Measurements from ENCODE around the gene KRT71.

Gene KRT71

GRCh38 chr12:52533686-52534470 lies 19.1 kb downstream of the KRT71 start:
- ChIA-PET POLR2A (no interaction called here), CTCF (interaction anchor here (0.8 to 1.6 kb wide), 3 partner anchors 11 to 160 kb away, joined by 3 to 4 read pairs (median 3); no protein-coding TSS in a partner anchor)
- no peaks in the 10 kb centered on the region for H3K4me1 ChIP-seq (ENCODE audit: control extremely low read depth in 1 of 4, control insufficient read depth in 4 of 4, insufficient read depth in 4 of 4, low read length in 3 of 4)
- H3K27ac ChIP-seq (ENCODE audit: insufficient read depth in 1 of 2, low read depth in 1 of 2, low read length in 2 of 2, poor library complexity in 1 of 2, severe bottlenecking in 2 of 2) = no peak overlapping the region
- DNase-seq = peak; percentile 6 to 39 (median 32)
- H3K9me3 ChIP-seq (ENCODE audit: control extremely low read depth in 1 of 5, control insufficient read depth in 4 of 5, insufficient read depth in 2 of 5, low read depth in 1 of 5, low read length in 4 of 5) = no peaks in the 10 kb centered on the region
- no peaks in the 10 kb centered on the region for H3K36me3 ChIP-seq (ENCODE audit: control insufficient read depth in 4 of 4, insufficient read depth in 4 of 4, low read length in 3 of 4)
- H3K4me3 ChIP-seq (ENCODE audit: control insufficient read depth in 1 of 7, extremely low read depth in 1 of 7, insufficient read depth in 4 of 7, low read depth in 2 of 7, low read length in 6 of 7) = no peak overlapping the region
- 68% methylated on average over 8 of the region's 10 CpGs for WGBS (ENCODE audit: insufficient coverage)
- H3K27me3 ChIP-seq (replicated peaks in 2 of 5; ENCODE audit: control insufficient read depth in 4 of 5, insufficient read depth in 5 of 5, low read length in 4 of 5) = peaks cover 0 to 8% (median 0%) of the 10 kb centered on the region in 5 experiments

DNA sequence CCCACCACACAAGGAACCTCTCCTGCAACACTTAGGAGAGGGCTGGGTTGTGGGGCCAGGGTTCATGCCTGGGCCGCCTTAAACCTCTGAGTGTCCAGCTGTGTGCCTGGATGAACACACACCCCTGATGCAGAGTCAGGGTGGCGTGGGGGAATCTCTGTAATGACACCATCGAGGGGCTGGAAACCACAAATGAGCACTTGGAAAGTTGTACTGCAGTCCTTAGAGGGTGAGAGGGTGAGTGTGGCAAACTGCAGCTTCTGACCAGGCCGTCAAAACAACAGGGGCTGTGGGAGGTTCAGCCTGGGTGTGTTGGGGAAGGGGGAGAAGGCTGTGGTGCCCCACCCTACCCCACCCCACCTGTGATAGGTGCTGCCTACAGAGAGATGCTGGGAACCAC lies 20.3 kb downstream of the KRT71 start:
- ChIA-PET POLR2A (no interaction called here), CTCF (interaction anchor here (0.5 to 1.4 kb wide), 3 partner anchors 9 to 12 kb away, joined by 3 read pairs; no protein-coding TSS in a partner anchor)
- 35% methylated on average over 2 of the region's 4 CpGs for WGBS (ENCODE audit: insufficient coverage)
- peaks cover 0 to 5% (median 0%) of the 10 kb centered on the region in 5 experiments for H3K27me3 ChIP-seq (replicated peaks in 2 of 5; ENCODE audit: control insufficient read depth in 4 of 5, insufficient read depth in 5 of 5, low read length in 4 of 5)
- no peak overlapping the region for H3K4me3 ChIP-seq (ENCODE audit: control insufficient read depth in 1 of 7, extremely low read depth in 1 of 7, insufficient read depth in 4 of 7, low read depth in 2 of 7, low read length in 6 of 7)
- no peak for DNase-seq
- no peak overlapping the region for H3K27ac ChIP-seq (ENCODE audit: insufficient read depth in 1 of 2, low read depth in 1 of 2, low read length in 2 of 2, poor library complexity in 1 of 2, severe bottlenecking in 2 of 2)
- no peaks in the 10 kb centered on the region for H3K9me3 ChIP-seq (ENCODE audit: control extremely low read depth in 1 of 5, control insufficient read depth in 4 of 5, insufficient read depth in 2 of 5, low read depth in 1 of 5, low read length in 4 of 5)
- H3K4me1 ChIP-seq (ENCODE audit: control extremely low read depth in 1 of 4, control insufficient read depth in 4 of 4, insufficient read depth in 4 of 4, low read length in 3 of 4) = no peaks in the 10 kb centered on the region
- no peaks in the 10 kb centered on the region for H3K36me3 ChIP-seq (ENCODE audit: control insufficient read depth in 4 of 4, insufficient read depth in 4 of 4, low read length in 3 of 4)

DNA sequence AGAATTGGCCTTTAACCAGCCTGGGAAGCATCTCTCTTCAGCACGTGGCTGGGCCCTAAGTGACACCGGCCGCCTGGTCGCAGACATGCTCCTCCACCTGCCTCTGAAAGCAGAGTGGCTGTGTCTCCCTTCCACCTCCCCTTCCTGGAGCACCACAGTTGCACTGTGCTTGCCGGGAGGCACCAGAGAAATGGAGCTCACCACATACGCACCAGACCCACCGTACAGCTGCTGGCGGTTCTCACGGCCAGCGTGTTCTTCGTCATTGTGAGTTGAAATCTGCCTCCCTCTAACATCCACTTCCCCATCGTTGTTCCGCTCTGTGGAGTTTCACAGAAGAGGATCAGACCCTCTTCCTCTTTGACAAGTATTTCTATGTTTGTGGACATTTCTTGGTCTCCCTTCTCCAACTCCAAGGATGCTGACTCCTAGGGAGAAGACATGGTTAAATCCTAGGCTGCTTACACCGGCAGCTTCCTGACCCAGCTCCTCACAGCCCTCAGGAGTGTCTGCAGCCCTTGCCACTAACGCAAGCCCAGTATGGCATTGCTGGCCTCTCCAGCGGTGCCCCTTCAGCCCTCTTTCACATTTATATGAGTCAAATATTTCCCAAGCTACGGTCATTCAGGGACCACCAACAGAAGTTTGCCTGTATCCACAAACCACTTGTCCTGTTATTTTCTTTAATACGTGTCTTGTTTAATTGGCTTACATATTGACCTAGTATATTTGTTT lies 21.2 kb downstream of the KRT71 start:
- H3K27me3 ChIP-seq (replicated peaks in 2 of 5; ENCODE audit: control insufficient read depth in 4 of 5, insufficient read depth in 5 of 5, low read length in 4 of 5) = peaks cover 0 to 5% (median 0%) of the 10 kb centered on the region in 5 experiments
- no peaks in the 10 kb centered on the region for H3K36me3 ChIP-seq (ENCODE audit: control insufficient read depth in 4 of 4, insufficient read depth in 4 of 4, low read length in 3 of 4)
- no peak overlapping the region for H3K27ac ChIP-seq (ENCODE audit: insufficient read depth in 1 of 2, low read depth in 1 of 2, low read length in 2 of 2, poor library complexity in 1 of 2, severe bottlenecking in 2 of 2)
- H3K4me3 ChIP-seq (ENCODE audit: control insufficient read depth in 1 of 7, extremely low read depth in 1 of 7, insufficient read depth in 4 of 7, low read depth in 2 of 7, low read length in 6 of 7) = no peak overlapping the region
- WGBS (ENCODE audit: insufficient coverage) = 69% methylated on average over 13 of the region's 18 CpGs
- H3K4me1 ChIP-seq (ENCODE audit: control extremely low read depth in 1 of 4, control insufficient read depth in 4 of 4, insufficient read depth in 4 of 4, low read length in 3 of 4) = no peaks in the 10 kb centered on the region
- DNase-seq = peak in 2 of 3 donors; percentile 6 to 33
- no peaks in the 10 kb centered on the region for H3K9me3 ChIP-seq (ENCODE audit: control extremely low read depth in 1 of 5, control insufficient read depth in 4 of 5, insufficient read depth in 2 of 5, low read depth in 1 of 5, low read length in 4 of 5)
- CTCF ChIA-PET = interaction anchor here (0.6 to 1.4 kb wide), 2 partner anchors 8 to 12 kb away, joined by 3 read pairs; no protein-coding TSS in a partner anchor
- POLR2A ChIA-PET = no interaction called here

DNA sequence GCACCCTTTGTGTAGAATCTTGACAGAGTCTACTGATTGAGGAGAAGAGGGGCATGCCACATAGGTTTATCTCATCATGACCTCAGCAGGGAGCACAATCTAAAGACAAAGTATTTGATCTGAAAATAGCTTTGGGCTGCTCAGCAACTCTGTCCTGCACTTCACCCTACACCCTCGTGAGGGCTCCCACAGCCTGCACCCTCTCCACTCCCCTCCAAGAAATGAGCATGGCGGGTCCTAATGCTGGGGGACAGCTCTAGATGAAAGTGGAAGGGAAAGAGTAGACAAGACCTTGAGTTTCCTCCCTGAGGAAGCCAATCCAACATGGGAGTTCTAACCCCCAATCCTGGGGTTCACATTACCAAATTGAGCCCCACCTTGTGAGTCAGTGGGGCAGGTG lies 22.0 kb downstream of the KRT71 start:
- ChIA-PET POLR2A (no interaction called here), CTCF (no interaction called here)
- DNase-seq = no peak
- no peak overlapping the region for H3K4me3 ChIP-seq (ENCODE audit: control insufficient read depth in 1 of 7, extremely low read depth in 1 of 7, insufficient read depth in 4 of 7, low read depth in 2 of 7, low read length in 6 of 7)
- WGBS (ENCODE audit: insufficient coverage) = 100% methylated on average over 1 of the region's 2 CpGs
- H3K27me3 ChIP-seq (replicated peaks in 2 of 5; ENCODE audit: control insufficient read depth in 4 of 5, insufficient read depth in 5 of 5, low read length in 4 of 5) = peaks cover 0 to 9% (median 0%) of the 10 kb centered on the region in 5 experiments
- H3K9me3 ChIP-seq (ENCODE audit: control extremely low read depth in 1 of 5, control insufficient read depth in 4 of 5, insufficient read depth in 2 of 5, low read depth in 1 of 5, low read length in 4 of 5) = no peaks in the 10 kb centered on the region
- H3K4me1 ChIP-seq (ENCODE audit: control extremely low read depth in 1 of 4, control insufficient read depth in 4 of 4, insufficient read depth in 4 of 4, low read length in 3 of 4) = no peaks in the 10 kb centered on the region
- no peak overlapping the region for H3K27ac ChIP-seq (ENCODE audit: insufficient read depth in 1 of 2, low read depth in 1 of 2, low read length in 2 of 2, poor library complexity in 1 of 2, severe bottlenecking in 2 of 2)
- H3K36me3 ChIP-seq (ENCODE audit: control insufficient read depth in 4 of 4, insufficient read depth in 4 of 4, low read length in 3 of 4) = no peaks in the 10 kb centered on the region

DNA sequence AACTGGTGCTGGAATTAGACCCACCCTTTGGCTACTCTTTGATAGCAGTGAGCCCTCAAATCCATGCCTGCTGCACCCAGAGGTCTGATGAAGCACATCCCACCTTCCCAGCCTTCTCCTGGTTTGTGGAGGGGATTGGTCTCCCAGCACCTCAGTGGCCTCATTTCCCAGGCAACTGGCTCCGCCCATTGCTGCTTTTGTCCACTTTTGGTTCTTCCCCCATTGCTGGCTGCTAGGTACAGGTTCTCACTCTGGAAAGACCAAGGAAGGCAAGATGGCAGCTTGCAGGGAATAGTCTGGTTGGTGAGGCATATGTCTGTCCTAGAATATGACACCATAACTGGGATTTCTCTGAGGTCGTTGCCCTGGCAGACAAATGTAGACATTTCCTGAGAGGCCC lies 22.6 kb downstream of the KRT71 start:
- H3K4me3 ChIP-seq (ENCODE audit: control insufficient read depth in 1 of 7, extremely low read depth in 1 of 7, insufficient read depth in 4 of 7, low read depth in 2 of 7, low read length in 6 of 7) = no peak overlapping the region
- no peaks in the 10 kb centered on the region for H3K4me1 ChIP-seq (ENCODE audit: control extremely low read depth in 1 of 4, control insufficient read depth in 4 of 4, insufficient read depth in 4 of 4, low read length in 3 of 4)
- POLR2A ChIA-PET = no interaction called here
- 91% methylated on average over 1 of the region's 2 CpGs for WGBS (ENCODE audit: insufficient coverage)
- CTCF ChIA-PET = no interaction called here
- no peaks in the 10 kb centered on the region for H3K9me3 ChIP-seq (ENCODE audit: control extremely low read depth in 1 of 5, control insufficient read depth in 4 of 5, insufficient read depth in 2 of 5, low read depth in 1 of 5, low read length in 4 of 5)
- H3K27ac ChIP-seq (ENCODE audit: insufficient read depth in 1 of 2, low read depth in 1 of 2, low read length in 2 of 2, poor library complexity in 1 of 2, severe bottlenecking in 2 of 2) = no peak overlapping the region
- DNase-seq = no peak
- H3K36me3 ChIP-seq (ENCODE audit: control insufficient read depth in 4 of 4, insufficient read depth in 4 of 4, low read length in 3 of 4) = no peaks in the 10 kb centered on the region
- H3K27me3 ChIP-seq (replicated peaks in 2 of 5; ENCODE audit: control insufficient read depth in 4 of 5, insufficient read depth in 5 of 5, low read length in 4 of 5) = peaks cover 0 to 9% (median 0%) of the 10 kb centered on the region in 5 experiments

- Histone ChIP-seq H3K4me1 (ENCODE audit: control extremely low read depth in 1 of 4, control insufficient read depth in 4 of 4, insufficient read depth in 4 of 4, low read length in 3 of 4) (no peaks in the 10 kb centered on the region), H3K4me3 (ENCODE audit: control insufficient read depth in 1 of 7, extremely low read depth in 1 of 7, insufficient read depth in 4 of 7, low read depth in 2 of 7, low read length in 6 of 7) (no peak overlapping the region), H3K36me3 (ENCODE audit: control insufficient read depth in 4 of 4, insufficient read depth in 4 of 4, low read length in 3 of 4) (no peaks in the 10 kb centered on the region), H3K27me3 (replicated peaks in 2 of 5; ENCODE audit: control insufficient read depth in 4 of 5, insufficient read depth in 5 of 5, low read length in 4 of 5) (peaks cover 0 to 9% (median 0%) of the 10 kb centered on the region in 5 experiments), H3K9me3 (ENCODE audit: control extremely low read depth in 1 of 5, control insufficient read depth in 4 of 5, insufficient read depth in 2 of 5, low read depth in 1 of 5, low read length in 4 of 5) (no peaks in the 10 kb centered on the region), H3K27ac (ENCODE audit: insufficient read depth in 1 of 2, low read depth in 1 of 2, low read length in 2 of 2, poor library complexity in 1 of 2, severe bottlenecking in 2 of 2) (no peak overlapping the region)
- ChIA-PET CTCF (no interaction called here), POLR2A (no interaction called here)
- WGBS (ENCODE audit: insufficient coverage) = 83% methylated on average over 8 of the region's 9 CpGs
- DNase-seq = no peak
Observed at GRCh38 chr12:52529846-52530245, 23.1 kb downstream of the KRT71 start.

DNA sequence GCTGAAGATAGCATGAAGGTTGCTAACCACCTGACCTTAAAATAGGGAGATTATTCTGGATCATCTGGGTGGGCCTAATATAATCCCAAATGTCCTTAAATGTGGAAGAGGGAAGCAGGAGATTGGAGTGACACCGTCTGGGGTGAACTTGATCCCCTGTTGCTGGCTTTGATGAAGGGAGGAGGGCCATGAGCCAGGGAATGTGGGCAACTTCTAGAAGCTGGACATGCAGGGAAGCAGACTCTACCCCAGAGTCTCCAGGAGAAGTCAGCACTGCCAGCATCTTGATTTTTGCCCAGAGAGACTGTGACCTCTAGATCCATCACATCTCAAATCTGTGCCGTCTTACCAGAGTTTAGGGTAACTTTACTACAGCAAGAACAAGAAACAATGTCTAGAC lies 23.5 kb downstream of the KRT71 start:
- no peaks in the 10 kb centered on the region for H3K9me3 ChIP-seq (ENCODE audit: control extremely low read depth in 1 of 5, control insufficient read depth in 4 of 5, insufficient read depth in 2 of 5, low read depth in 1 of 5, low read length in 4 of 5)
- H3K36me3 ChIP-seq (ENCODE audit: control insufficient read depth in 4 of 4, insufficient read depth in 4 of 4, low read length in 3 of 4) = no peaks in the 10 kb centered on the region
- no peak overlapping the region for H3K4me3 ChIP-seq (ENCODE audit: control insufficient read depth in 1 of 7, extremely low read depth in 1 of 7, insufficient read depth in 4 of 7, low read depth in 2 of 7, low read length in 6 of 7)
- no peak overlapping the region for H3K27ac ChIP-seq (ENCODE audit: insufficient read depth in 1 of 2, low read depth in 1 of 2, low read length in 2 of 2, poor library complexity in 1 of 2, severe bottlenecking in 2 of 2)
- 100% methylated on average over 1 of the region's 2 CpGs for WGBS (ENCODE audit: insufficient coverage)
- POLR2A ChIA-PET = no interaction called here
- no peaks in the 10 kb centered on the region for H3K4me1 ChIP-seq (ENCODE audit: control extremely low read depth in 1 of 4, control insufficient read depth in 4 of 4, insufficient read depth in 4 of 4, low read length in 3 of 4)
- H3K27me3 ChIP-seq (replicated peaks in 2 of 5; ENCODE audit: control insufficient read depth in 4 of 5, insufficient read depth in 5 of 5, low read length in 4 of 5) = peaks cover 0 to 9% (median 0%) of the 10 kb centered on the region in 5 experiments
- CTCF ChIA-PET = interaction anchor here (1.3 kb wide), 1 partner anchor 54 kb away, joined by 4 read pairs; no protein-coding TSS in a partner anchor
- DNase-seq = no peak

Measured in common myeloid progenitor, CD34-positive (primary cell).